Measurements from ENCODE around the gene ITK.

ITK gene

DNA sequence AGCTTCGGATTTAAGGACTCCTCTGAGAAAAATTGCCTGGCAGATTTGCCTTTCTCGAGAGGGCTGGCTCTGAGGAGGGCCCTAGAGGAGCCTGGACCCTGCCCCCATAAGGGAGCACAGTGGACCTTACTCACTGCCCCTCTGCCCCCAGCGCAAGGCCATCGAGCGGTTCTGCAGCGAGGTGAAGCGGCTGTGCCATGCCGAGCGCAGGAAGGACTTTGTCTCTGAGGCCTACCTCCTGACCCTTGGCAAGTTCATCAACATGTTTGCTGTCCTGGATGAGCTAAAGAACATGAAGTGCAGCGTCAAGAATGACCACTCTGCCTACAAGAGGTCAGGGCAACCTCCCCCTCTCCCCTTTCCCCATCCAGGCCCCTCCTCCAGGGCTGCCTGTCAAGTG is 119.9 kb downstream of the ITK start:
- no peak for DNase-seq (ENCODE audit: low read depth, low spot score)
- ChIA-PET POLR2A (no interaction called here), CTCF (interaction anchor here (0.6 to 4.1 kb wide), 5 partner anchors 14 to 443 kb away, joined by 3 to 22 read pairs (median 4); no protein-coding TSS in a partner anchor)
- no peak for TF ChIP-seq CTCF (IDR thresholded peaks at IDR 0.05; ENCODE audit: insufficient read depth, low read length, missing control alignments)
- H3K4me3 ChIP-seq (ENCODE audit: low read depth, low read length), result no peak overlapping the region

DNA sequence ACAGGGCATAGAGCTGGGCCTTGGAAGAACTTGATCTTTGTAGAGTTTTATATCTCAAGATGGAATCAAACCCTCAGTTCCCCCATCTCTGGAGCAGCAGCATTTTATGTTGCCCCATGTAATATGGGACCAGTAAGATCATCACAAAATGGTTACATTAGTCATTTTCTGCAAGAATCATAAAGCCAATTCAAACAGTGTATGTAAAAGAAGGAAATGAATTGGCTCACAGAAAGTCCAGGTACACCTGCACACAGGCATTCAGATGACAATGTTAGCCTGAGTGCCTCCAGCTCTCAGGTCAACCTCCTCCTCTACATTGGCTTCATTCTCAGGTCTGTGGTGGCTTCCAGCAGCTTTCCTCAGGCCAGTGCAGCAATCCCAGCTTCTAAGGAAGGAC is 120.4 kb downstream of the ITK start:
- no peak for TF ChIP-seq CTCF (IDR thresholded peaks at IDR 0.05; ENCODE audit: insufficient read depth, low read length, missing control alignments)
- no peak for DNase-seq (ENCODE audit: low read depth, low spot score)
- CTCF ChIA-PET, result interaction anchor here (1.0 to 4.1 kb wide), 4 partner anchors 14 to 442 kb away, joined by 3 to 22 read pairs (median 6); no protein-coding TSS in a partner anchor
- POLR2A ChIA-PET, result no interaction called here
- no peak overlapping the region for H3K4me3 ChIP-seq (ENCODE audit: low read depth, low read length)

DNA sequence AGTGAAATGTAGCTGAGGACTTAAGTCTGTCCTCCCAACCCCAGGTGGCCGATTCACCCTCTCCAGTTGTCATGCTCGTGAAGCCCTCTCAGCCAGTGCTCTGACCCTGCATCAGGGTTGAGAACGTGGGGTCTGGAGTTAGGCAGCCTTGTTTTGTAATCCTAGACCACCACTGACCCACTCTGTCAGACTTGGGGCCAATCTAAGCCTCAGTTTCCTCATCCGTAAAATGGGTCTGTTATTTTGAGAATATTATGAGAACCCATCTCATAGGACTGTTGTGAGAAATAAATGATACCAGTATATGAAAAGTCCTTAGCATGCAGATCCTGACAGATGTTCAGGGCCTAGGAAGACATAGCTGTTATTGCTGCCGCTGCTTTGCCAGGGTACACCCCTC is 122.4 kb downstream of the ITK start:
- no peak for DNase-seq (ENCODE audit: low read depth, low spot score)
- H3K4me3 ChIP-seq (ENCODE audit: low read depth, low read length), result no peak overlapping the region
- POLR2A ChIA-PET, result no interaction called here
- TF ChIP-seq CTCF (IDR thresholded peaks at IDR 0.05; ENCODE audit: insufficient read depth, low read length, missing control alignments), result no peak
- CTCF ChIA-PET, result interaction anchor here (2.6 to 4.1 kb wide), 3 partner anchors 10 to 49 kb away, joined by 9 to 22 read pairs (median 10); no protein-coding TSS in a partner anchor

DNA sequence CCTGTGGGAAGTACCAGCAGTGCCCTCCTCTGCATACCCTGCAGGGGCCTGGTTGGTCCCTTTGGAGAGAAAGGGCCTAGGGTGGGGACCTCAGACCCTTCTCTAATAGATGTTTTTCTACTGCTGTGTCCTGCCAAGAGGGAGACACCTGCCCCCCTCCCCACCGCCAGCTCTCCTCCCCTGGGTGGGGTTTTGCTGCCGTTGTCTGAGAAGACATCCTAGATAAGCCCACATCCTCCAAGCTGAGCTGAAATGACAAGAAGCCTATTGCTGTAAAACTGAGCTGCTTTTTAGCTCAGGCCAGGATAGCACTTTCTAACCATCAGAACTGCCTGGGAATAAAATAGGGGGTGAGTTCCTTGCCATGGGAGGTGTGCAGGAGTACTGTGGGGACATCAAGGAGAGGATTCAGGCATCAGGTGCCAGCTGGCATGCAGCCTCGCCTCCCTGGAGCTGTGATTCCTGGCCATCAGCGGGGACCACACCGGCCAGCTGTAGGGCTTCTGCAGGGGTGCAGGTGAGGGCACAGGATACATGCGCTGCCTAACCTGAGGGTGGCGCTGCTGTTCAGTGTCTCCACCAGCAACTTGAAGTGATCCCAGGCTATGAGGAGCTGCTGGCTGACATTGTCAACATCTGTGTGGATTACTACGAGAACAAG is 123.2 kb downstream of the ITK start:
- ChIA-PET CTCF (interaction anchor here (1.0 to 4.1 kb wide), 5 partner anchors 9 to 50 kb away, joined by 3 to 22 read pairs (median 9); no protein-coding TSS in a partner anchor), POLR2A (no interaction called here)
- H3K4me3 ChIP-seq (ENCODE audit: low read depth, low read length), result no peak overlapping the region
- DNase-seq (ENCODE audit: low read depth, low spot score), result no peak
- TF ChIP-seq CTCF (IDR thresholded peaks at IDR 0.05; ENCODE audit: insufficient read depth, low read length, missing control alignments), result no peak
